ENCODE results near the gene BLOC1S6. TPM values are rescaled to one million over a fixed set of nuclear protein-coding genes. Genes with fewer than 3 reads are reported as not detected.

The BLOC1S6 gene
- total RNA-seq, 4 donors from 2014 or later: 35.6 to 70.8 (median 52.5) TPM

DNA sequence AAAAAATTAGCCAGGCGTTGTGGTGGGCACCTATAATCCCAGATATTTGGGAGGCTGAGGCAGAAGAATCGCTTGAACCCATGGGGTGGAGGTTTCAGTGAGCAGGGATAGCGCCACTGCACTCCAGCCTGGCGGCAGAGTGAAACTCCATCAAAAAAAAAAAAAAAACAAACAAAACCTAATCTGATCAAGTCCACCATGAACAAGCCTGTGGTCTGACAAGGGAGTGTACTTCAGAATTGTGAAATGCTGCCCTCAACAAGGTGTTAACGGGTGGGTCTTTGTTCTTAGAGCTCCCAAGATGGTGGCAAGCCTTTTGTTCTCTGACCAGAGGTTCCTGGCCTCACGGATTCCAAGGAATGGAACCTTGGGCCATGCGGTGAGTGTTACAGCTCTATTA lies 40.4 kb upstream of the BLOC1S6 start:
- Histone ChIP-seq H3K27me3 (no peaks in the 10 kb centered on the region), H3K4me3 (no peak overlapping the region), H3K36me3 (no peaks in the 10 kb centered on the region), H3K27ac (no peak overlapping the region), H3K9me3 (no peaks in the 10 kb centered on the region), H3K4me1 (no peaks in the 10 kb centered on the region)
- TF ChIP-seq POLR2A (IDR thresholded peaks at IDR 0.05) (no peak), EP300 (IDR thresholded peaks at IDR 0.05) (no peak)
- TF ChIP-seq, protein P1, sequence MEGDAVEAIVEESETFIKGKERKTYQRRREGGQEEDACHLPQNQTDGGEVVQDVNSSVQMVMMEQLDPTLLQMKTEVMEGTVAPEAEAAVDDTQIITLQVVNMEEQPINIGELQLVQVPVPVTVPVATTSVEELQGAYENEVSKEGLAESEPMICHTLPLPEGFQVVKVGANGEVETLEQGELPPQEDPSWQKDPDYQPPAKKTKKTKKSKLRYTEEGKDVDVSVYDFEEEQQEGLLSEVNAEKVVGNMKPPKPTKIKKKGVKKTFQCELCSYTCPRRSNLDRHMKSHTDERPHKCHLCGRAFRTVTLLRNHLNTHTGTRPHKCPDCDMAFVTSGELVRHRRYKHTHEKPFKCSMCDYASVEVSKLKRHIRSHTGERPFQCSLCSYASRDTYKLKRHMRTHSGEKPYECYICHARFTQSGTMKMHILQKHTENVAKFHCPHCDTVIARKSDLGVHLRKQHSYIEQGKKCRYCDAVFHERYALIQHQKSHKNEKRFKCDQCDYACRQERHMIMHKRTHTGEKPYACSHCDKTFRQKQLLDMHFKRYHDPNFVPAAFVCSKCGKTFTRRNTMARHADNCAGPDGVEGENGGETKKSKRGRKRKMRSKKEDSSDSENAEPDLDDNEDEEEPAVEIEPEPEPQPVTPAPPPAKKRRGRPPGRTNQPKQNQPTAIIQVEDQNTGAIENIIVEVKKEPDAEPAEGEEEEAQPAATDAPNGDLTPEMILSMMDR (IDR thresholded peaks at IDR 0.05): no peak
- no peak for DNase-seq (ENCODE audit: low spot score in 2 of 2)
- 89% methylated on average over 7 of the region's 7 CpGs for WGBS, 2 donors

DNA sequence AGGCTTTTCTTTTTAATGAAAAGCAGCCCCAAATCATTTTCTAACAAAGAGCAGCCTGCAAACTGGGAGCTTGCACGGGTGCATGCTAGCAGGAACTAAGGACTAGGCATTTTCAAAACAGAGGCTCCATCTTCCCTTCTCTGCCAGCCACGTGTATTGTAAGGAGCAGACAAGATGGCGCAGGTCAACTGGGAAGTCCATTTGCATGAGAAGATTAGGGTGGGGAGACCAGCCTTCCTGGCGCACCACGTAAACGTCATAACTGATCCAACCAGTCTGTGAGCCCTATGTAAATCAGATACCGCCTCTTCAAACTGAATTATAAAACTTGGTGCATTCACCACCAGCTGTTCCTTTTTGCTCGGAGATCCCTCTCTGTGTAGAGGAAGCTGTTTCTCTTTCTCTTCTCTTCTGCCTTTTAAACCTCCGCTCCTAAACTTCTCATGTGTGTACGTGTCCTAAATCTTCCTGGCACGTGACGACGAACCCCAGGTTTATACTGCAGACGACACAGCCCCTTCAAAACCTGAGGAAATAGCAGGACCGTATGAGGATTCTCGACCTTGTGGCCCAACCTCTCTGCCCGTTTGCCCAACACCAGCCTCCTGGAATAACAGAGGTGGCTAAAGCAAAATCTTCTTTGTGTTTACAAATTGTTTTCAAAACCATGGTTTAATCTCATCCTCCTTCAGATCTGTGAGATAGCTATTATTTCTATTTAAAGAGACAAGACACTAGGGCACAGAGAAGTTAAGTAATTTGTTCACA lies 38.2 kb upstream of the BLOC1S6 start:
- Histone ChIP-seq H3K36me3 (no peaks in the 10 kb centered on the region), H3K9me3 (no peaks in the 10 kb centered on the region), H3K27me3 (no peaks in the 10 kb centered on the region), H3K27ac (no peak overlapping the region), H3K4me1 (no peaks in the 10 kb centered on the region), H3K4me3 (no peak overlapping the region)
- WGBS, 2 donors: 80 to 84% methylated on average over 17 of the region's 17 CpGs
- TF ChIP-seq, protein P1 (IDR thresholded peaks at IDR 0.05): no peak
- no peak for TF ChIP-seq EP300 (IDR thresholded peaks at IDR 0.05)
- no peak for TF ChIP-seq POLR2A (IDR thresholded peaks at IDR 0.05)
- DNase-seq (ENCODE audit: low spot score in 2 of 2): no peak

DNA sequence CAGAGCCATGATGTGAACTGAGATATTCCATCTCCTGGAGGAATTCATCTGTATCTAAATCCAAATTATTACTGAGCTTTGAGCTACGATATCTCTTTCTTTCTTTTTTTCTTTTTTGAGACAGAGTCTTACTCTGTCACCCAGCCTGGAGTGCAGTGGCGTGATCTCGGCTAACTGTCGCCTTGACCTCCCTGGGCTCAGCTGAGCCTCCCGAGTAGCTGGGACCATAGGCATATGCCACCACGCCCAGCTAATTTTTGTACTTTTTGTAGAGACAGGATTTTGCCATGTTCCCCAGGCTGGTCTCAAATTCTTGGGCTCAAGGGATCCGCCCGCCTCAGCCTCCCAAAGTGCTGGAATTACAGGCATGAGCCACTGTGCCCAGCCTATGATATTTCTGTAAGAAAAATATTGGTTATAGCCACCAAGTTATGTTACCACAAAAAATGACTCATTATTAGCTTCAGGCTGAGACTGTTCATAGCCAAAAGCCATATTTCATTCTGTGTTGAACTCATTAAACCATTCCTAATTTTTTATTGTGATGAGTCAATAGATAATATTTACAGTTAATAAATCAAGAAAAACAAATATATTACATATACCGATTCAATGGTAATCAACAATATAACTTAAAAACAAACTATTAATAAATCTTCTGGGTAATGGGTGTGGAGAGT lies 37.5 kb upstream of the BLOC1S6 start:
- TF ChIP-seq EP300 (IDR thresholded peaks at IDR 0.05) (no peak), POLR2A (IDR thresholded peaks at IDR 0.05) (no peak)
- TF ChIP-seq, protein P1 (IDR thresholded peaks at IDR 0.05): no peak
- no peak overlapping the region for H3K4me3 ChIP-seq
- no peaks in the 10 kb centered on the region for H3K9me3 ChIP-seq
- no peaks in the 10 kb centered on the region for H3K36me3 ChIP-seq
- H3K27me3 ChIP-seq: no peaks in the 10 kb centered on the region
- 83 to 85% methylated on average over 9 of the region's 9 CpGs for WGBS, 2 donors
- no peak overlapping the region for H3K27ac ChIP-seq
- DNase-seq (ENCODE audit: low spot score in 2 of 2): no peak
- H3K4me1 ChIP-seq: no peaks in the 10 kb centered on the region

DNA sequence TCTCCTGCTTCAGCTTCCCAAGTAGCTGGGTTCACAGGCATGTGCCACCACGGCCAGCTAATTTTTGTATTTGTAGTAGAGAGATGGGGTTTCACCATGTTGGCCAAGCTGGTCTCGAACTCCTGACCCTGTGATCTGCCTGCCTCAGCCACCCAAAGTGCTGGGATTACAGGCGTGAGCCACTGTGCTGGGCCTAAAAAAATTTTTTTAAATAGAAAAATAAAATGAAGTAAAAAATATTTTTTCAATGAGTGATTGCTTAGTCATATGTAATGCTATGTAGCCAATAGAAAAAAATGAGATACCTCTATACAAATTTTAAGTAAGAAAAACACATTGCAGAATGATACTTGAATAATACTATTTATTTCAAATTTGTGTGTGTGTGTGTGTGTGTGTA lies 36.7 kb upstream of the BLOC1S6 start:
- no peak overlapping the region for H3K4me3 ChIP-seq
- no peak for DNase-seq (ENCODE audit: low spot score in 2 of 2)
- no peaks in the 10 kb centered on the region for H3K36me3 ChIP-seq
- no peaks in the 10 kb centered on the region for H3K4me1 ChIP-seq
- H3K9me3 ChIP-seq: no peaks in the 10 kb centered on the region
- TF ChIP-seq, protein P1 (IDR thresholded peaks at IDR 0.05): no peak
- TF ChIP-seq POLR2A (IDR thresholded peaks at IDR 0.05) (no peak), EP300 (IDR thresholded peaks at IDR 0.05) (no peak)
- H3K27me3 ChIP-seq: no peaks in the 10 kb centered on the region
- WGBS, 2 donors: 84 to 86% methylated on average over 3 of the region's 3 CpGs
- no peak overlapping the region for H3K27ac ChIP-seq

DNA sequence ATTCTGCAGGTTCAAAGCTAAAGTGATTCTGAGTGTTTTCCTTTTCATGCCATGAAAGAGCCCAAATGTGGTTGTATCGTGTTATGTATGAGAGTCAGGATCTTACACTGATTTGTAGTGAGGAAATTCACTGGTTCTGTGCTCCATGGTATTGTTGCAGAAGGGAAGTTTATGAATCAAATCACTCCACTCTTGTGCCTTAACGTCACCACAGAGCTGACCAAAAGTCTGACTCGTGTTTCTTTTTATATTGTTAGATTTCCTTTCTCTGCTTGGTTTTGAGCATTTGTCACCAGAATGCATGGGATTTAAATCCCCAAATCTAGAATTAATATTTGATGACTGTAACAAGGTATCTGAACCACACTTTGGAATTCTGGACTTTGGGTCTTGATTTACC lies 35.5 kb upstream of the BLOC1S6 start:
- Histone ChIP-seq H3K36me3 (no peaks in the 10 kb centered on the region), H3K27ac (no peak overlapping the region), H3K9me3 (no peaks in the 10 kb centered on the region), H3K4me1 (no peaks in the 10 kb centered on the region), H3K4me3 (no peak overlapping the region), H3K27me3 (no peaks in the 10 kb centered on the region)
- DNase-seq (ENCODE audit: low spot score in 2 of 2): no peak
- 50 to 55% methylated on average over 3 of the region's 3 CpGs for WGBS, 2 donors
- TF ChIP-seq, protein P1 (IDR thresholded peaks at IDR 0.05): no peak
- TF ChIP-seq EP300 (IDR thresholded peaks at IDR 0.05) (no peak), POLR2A (IDR thresholded peaks at IDR 0.05) (no peak)
